ENCODE measurements around the gene NR1H2.
"Not testable (repeated sequence)": the region's sequence is repeated elsewhere in the genome, so short reads cannot be mapped to it uniquely, and the experiment has no call there.

Gene NR1H2

GRCh38 chr19:50376166-50377050, at the start of gene NR1H2:
NR1H2 (plus strand) TSS chr19:50376457; CDS start chr19:50377606, 1,149 bp downstream.
- DNase-seq (ENCODE audit: low spot score) = peak; percentile 94

GRCh38 chr19:50327013-50327412, 49.2 kb upstream of the NR1H2 start:
- no peak for DNase-seq (ENCODE audit: low spot score)

GRCh38 chr19:50327461-50328223, 48.6 kb upstream of the NR1H2 start:
- no peak for DNase-seq (ENCODE audit: low spot score)

- DNase-seq (ENCODE audit: low spot score) = no peak
Measured at GRCh38 chr19:50328224-50328872, 47.9 kb upstream of the NR1H2 start.

GRCh38 chr19:50328873-50329145, 47.4 kb upstream of the NR1H2 start:
- no peak for DNase-seq (ENCODE audit: low spot score)

- DNase-seq (ENCODE audit: low spot score) = peak; percentile 96
Measured at GRCh38 chr19:50329146-50329925, 46.9 kb upstream of the NR1H2 start, which contains the start of gene KCNC3. KCNC3 (minus strand) TSS chr19:50329377; CDS start chr19:50329082, 295 bp downstream.

GRCh38 chr19:50329926-50330294, 46.3 kb upstream of the NR1H2 start:
- DNase-seq (ENCODE audit: low spot score) = not testable (repeated sequence)

- peak; percentile 71 for DNase-seq (ENCODE audit: low spot score)
Measured at GRCh38 chr19:50330365-50331078, 45.7 kb upstream of the NR1H2 start.

- DNase-seq (ENCODE audit: low spot score) = no peak
Measured at GRCh38 chr19:50331221-50331993, 44.9 kb upstream of the NR1H2 start.

- no peak for DNase-seq (ENCODE audit: low spot score)
Measured at GRCh38 chr19:50331994-50332243, 44.3 kb upstream of the NR1H2 start.

GRCh38 chr19:50332244-50333038, 43.8 kb upstream of the NR1H2 start:
- no peak for DNase-seq (ENCODE audit: low spot score)

GRCh38 chr19:50333235-50333736, 43.0 kb upstream of the NR1H2 start:
- DNase-seq (ENCODE audit: low spot score) = peak; percentile 79

GRCh38 chr19:50333737-50334617, 42.3 kb upstream of the NR1H2 start:
- peak; percentile 98 for DNase-seq (ENCODE audit: low spot score)

- DNase-seq (ENCODE audit: low spot score) = no peak
Measured at GRCh38 chr19:50334741-50335421, 41.4 kb upstream of the NR1H2 start.

- not testable (repeated sequence) for DNase-seq (ENCODE audit: low spot score)
Measured at GRCh38 chr19:50337031-50337430, 39.2 kb upstream of the NR1H2 start.

GRCh38 chr19:50340331-50340730, 35.9 kb upstream of the NR1H2 start:
- no peak for DNase-seq (ENCODE audit: low spot score)

GRCh38 chr19:50341091-50341564, 35.1 kb upstream of the NR1H2 start:
- no peak for DNase-seq (ENCODE audit: low spot score)
